ENCODE results near the gene FRRS1L. TPM values are rescaled to one million over a fixed set of nuclear protein-coding genes. Genes with fewer than 3 reads are reported as not detected.

The FRRS1L gene
- total and polyA plus RNA-seq, 2 of the 13 experiments (the other 11 are each of a cell fraction or from before 2014, with no cell fraction given) = 0.02 to 0.03 TPM

DNA sequence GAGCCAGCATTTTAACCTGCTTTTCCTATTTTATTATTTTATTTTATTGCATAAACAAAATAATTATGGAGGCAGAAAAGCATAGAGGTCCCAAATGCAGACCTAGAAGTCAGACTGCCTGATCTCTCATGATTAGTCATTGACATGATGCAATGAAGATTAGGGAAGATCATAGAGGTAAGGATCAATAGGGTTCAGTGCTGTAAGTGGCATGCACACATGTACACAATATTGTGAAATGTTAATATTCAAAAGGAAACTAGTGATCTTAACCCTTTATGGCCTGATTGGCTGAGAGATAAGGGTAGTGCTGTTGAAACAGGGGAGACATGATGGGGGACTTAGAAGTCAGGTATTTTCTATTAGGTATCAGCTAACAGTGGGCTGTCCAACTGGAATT lies 1.1 kb upstream of the FRRS1L start (continued):
- TF ChIP-seq KLF16 (CRISPR knock-in tag; IDR thresholded peaks at IDR 0.05) = 0 out of 4 replicates have a peak, but pooled peaks of 1 of the 2 experiments have one; percentile 40
- TF ChIP-seq ZNF607 (CRISPR knock-in tag; IDR thresholded peaks at IDR 0.05; ENCODE audit: borderline replicate concordance) = no peak
- no peak for TF ChIP-seq PLRG1 (conservative IDR thresholded peaks at IDR 0.05)
- TF ChIP-seq THAP11 (CRISPR knock-in tag; IDR thresholded peaks at IDR 0.05) = peak; percentile 52; the same call in 1 of the 2 replicates
- TF ChIP-seq TCF7 (IDR thresholded peaks at IDR 0.05; ENCODE audit: low read depth) = peak; percentile 33; the same call in 1 of the 2 replicates
- TF ChIP-seq, protein P1, sequence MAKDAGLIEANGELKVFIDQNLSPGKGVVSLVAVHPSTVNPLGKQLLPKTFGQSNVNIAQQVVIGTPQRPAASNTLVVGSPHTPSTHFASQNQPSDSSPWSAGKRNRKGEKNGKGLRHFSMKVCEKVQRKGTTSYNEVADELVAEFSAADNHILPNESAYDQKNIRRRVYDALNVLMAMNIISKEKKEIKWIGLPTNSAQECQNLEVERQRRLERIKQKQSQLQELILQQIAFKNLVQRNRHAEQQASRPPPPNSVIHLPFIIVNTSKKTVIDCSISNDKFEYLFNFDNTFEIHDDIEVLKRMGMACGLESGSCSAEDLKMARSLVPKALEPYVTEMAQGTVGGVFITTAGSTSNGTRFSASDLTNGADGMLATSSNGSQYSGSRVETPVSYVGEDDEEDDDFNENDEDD (CRISPR knock-in tag; IDR thresholded peaks at IDR 0.05; ENCODE audit: borderline replicate concordance) = no peak
- TF ChIP-seq HOXA7 (CRISPR knock-in tag; IDR thresholded peaks at IDR 0.05) = no peak
- TF ChIP-seq SCMH1 (CRISPR knock-in tag; IDR thresholded peaks at IDR 0.05; ENCODE audit: borderline replicate concordance) = no peak
- TF ChIP-seq ZNF331 (CRISPR knock-in tag; IDR thresholded peaks at IDR 0.05) = no peak
- no peak for TF ChIP-seq REPIN1 (CRISPR knock-in tag; IDR thresholded peaks at IDR 0.05; ENCODE audit: borderline replicate concordance, low read depth)
- peak; percentile 25; the same call in 1 of the 2 replicates for TF ChIP-seq RARA (CRISPR knock-in tag; IDR thresholded peaks at IDR 0.05)
- TF ChIP-seq SMC3 (IDR thresholded peaks at IDR 0.05; ENCODE audit: low read length) = peak; percentile 2; the same call in 1 of the 2 replicates
- TF ChIP-seq SOX5 (CRISPR knock-in tag; IDR thresholded peaks at IDR 0.05; ENCODE audit: borderline replicate concordance) = 0 out of 2 replicates have a peak, but pooled peaks have one; percentile 25
- no peak for TF ChIP-seq ESRRA (CRISPR knock-in tag; IDR thresholded peaks at IDR 0.05; ENCODE audit: low read depth)
- TF ChIP-seq ZNF337 (CRISPR knock-in tag; IDR thresholded peaks at IDR 0.05; ENCODE audit: borderline replicate concordance, low read depth) = no peak
- TF ChIP-seq YY1 (IDR thresholded peaks at IDR 0.05; ENCODE audit: insufficient read depth, insufficient replicate concordance, low read depth, low read length) = no peak
- TF ChIP-seq ZNF7 (CRISPR knock-in tag; IDR thresholded peaks at IDR 0.05) = no peak
- TF ChIP-seq, protein P2, sequence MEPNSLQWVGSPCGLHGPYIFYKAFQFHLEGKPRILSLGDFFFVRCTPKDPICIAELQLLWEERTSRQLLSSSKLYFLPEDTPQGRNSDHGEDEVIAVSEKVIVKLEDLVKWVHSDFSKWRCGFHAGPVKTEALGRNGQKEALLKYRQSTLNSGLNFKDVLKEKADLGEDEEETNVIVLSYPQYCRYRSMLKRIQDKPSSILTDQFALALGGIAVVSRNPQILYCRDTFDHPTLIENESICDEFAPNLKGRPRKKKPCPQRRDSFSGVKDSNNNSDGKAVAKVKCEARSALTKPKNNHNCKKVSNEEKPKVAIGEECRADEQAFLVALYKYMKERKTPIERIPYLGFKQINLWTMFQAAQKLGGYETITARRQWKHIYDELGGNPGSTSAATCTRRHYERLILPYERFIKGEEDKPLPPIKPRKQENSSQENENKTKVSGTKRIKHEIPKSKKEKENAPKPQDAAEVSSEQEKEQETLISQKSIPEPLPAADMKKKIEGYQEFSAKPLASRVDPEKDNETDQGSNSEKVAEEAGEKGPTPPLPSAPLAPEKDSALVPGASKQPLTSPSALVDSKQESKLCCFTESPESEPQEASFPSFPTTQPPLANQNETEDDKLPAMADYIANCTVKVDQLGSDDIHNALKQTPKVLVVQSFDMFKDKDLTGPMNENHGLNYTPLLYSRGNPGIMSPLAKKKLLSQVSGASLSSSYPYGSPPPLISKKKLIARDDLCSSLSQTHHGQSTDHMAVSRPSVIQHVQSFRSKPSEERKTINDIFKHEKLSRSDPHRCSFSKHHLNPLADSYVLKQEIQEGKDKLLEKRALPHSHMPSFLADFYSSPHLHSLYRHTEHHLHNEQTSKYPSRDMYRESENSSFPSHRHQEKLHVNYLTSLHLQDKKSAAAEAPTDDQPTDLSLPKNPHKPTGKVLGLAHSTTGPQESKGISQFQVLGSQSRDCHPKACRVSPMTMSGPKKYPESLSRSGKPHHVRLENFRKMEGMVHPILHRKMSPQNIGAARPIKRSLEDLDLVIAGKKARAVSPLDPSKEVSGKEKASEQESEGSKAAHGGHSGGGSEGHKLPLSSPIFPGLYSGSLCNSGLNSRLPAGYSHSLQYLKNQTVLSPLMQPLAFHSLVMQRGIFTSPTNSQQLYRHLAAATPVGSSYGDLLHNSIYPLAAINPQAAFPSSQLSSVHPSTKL (CRISPR knock-in tag; IDR thresholded peaks at IDR 0.05) = peak; percentile 35
- TF ChIP-seq SAP130 (CRISPR knock-in tag; IDR thresholded peaks at IDR 0.05; ENCODE audit: low read depth) = peak; percentile 32; the same call in 1 of the 2 replicates
- TF ChIP-seq ZNF235 (CRISPR knock-in tag; IDR thresholded peaks at IDR 0.05; ENCODE audit: borderline replicate concordance) = no peak
- TF ChIP-seq FOXP1 (IDR thresholded peaks at IDR 0.05) = peak; percentile 64
- TF ChIP-seq FOXP1 (CRISPR knock-in tag; IDR thresholded peaks at IDR 0.05) = peak; percentile 76
- TF ChIP-seq, protein P3, sequence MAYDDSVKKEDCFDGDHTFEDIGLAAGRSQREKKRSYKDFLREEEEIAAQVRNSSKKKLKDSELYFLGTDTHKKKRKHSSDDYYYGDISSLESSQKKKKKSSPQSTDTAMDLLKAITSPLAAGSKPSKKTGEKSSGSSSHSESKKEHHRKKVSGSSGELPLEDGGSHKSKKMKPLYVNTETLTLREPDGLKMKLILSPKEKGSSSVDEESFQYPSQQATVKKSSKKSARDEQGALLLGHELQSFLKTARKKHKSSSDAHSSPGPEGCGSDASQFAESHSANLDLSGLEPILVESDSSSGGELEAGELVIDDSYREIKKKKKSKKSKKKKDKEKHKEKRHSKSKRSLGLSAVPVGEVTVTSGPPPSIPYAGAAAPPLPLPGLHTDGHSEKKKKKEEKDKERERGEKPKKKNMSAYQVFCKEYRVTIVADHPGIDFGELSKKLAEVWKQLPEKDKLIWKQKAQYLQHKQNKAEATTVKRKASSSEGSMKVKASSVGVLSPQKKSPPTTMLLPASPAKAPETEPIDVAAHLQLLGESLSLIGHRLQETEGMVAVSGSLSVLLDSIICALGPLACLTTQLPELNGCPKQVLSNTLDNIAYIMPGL (CRISPR knock-in tag; IDR thresholded peaks at IDR 0.05; ENCODE audit: borderline replicate concordance in 1 of 2, low read depth in 1 of 2) = no peak
- TF ChIP-seq ZNF564 (CRISPR knock-in tag; IDR thresholded peaks at IDR 0.05) = no peak
- TF ChIP-seq ZNF496 (CRISPR knock-in tag; IDR thresholded peaks at IDR 0.05; ENCODE audit: insufficient replicate concordance) = no peak
- no peak for TF ChIP-seq ZNF720 (CRISPR knock-in tag; IDR thresholded peaks at IDR 0.05)

Measured in HepG2 (cell line).